GM10248 (cell line): ENCODE results near the gene HBE1.

Experiments
- CTCF ChIA-PET: fragments of 300-600 bp; sonication (Branson Sonifier 250); formaldehyde crosslinking; extraction: SDS; loops from one replicate; lab custom pipeline; 2021; ENCODE audit warnings: antibody characterized with exemption; lab: Yijun Ruan, JAX
- POLR2A ChIA-PET: fragments of 350-650 bp; sonication (Branson Sonifier 250); formaldehyde crosslinking; extraction: SDS; loops from one replicate; lab custom pipeline; 2020; ENCODE audit warnings: antibody characterized with exemption; lab: Yijun Ruan, JAX
- DNase-seq: peaks from one replicate; pipeline ENCODE4 v3.0.0; 2012; ENCODE audit errors: extremely low spot score
- CTCF ChIP-seq: IDR thresholded peaks from 2 replicates; pipeline ENCODE4 v1.5.1; 2012; ENCODE audit warnings: mild to moderate bottlenecking, low read depth; ENCODE audit errors: extremely low read depth, missing control alignments, control extremely low read depth

HBE1 gene

GRCh38 chr11:5241458-5241857, 28.3 kb downstream of the HBE1 start:
- TF ChIP-seq CTCF = no peak
- no peak for DNase-seq
- CTCF ChIA-PET = no interaction called here
- POLR2A ChIA-PET = no interaction called here

DNA sequence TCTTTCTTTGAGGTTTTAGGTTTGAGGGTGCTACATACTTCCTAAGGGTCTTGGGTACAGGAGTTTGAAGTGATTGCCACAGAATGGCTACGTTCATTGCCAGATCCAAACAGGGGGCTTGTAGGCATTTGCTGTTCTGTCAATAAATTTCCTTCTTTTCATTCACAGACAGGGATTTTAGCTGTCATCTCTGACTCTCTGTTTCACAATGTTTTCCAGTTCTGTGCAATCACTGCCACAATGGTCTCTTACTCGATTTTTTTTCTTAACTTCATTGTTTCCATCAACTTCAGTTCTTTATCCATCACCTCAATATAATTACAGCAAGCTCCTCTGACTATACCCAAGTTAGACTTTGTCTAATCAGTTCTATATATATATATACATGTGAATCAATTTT, 29.3 kb downstream of the HBE1 start:
- TF ChIP-seq CTCF = no peak
- ChIA-PET CTCF (interaction anchor here (1.1 kb wide), 1 partner anchor 9 kb away, joined by 3 read pairs; no protein-coding TSS in a partner anchor), POLR2A (interaction anchor here (0.6 kb wide), 1 partner anchor 1316 kb away, joined by 4 read pairs; no protein-coding TSS in a partner anchor)
- DNase-seq = no peak

DNA sequence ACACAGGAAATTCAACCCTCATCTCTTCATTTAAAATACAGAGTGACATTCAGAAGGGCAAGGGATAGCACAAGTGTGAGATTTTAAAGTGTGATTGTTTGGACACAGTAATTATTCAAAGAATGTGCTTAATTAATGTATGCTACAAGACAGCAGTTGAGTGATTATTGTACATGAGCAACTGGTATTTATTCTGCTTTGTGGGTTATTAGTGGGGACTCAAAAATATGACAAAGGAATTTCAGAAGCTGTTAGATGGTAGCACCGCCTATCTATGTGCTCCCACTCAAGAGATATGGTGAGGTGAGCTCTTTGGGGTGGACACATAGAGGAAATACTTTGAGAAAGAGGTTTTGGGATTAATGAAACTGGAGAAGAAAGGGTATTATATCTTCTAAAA, 29.7 kb downstream of the HBE1 start:
- no peak for TF ChIP-seq CTCF
- CTCF ChIA-PET = interaction anchor here (1.1 kb wide), 1 partner anchor 9 kb away, joined by 3 read pairs; no protein-coding TSS in a partner anchor
- POLR2A ChIA-PET = no interaction called here
- DNase-seq = no peak

DNA sequence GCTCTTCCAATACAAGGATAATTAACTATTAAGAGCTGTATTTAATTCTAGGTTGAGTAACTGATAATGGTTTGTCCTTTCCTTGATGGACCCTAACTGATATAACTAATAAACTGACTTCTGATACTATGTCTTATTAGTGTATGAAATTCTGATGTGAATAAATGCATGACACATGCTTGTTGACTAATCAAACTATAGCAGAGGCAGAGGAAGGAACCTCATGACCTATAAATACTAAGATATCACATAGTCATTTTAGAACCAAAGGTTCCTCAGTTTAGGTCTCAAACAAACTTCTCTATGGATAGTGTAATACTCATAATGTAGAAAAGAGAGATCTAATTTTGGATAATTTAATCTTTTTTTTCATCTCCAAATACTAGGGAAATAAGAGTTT, 30.7 kb downstream of the HBE1 start:
- CTCF ChIA-PET = no interaction called here
- DNase-seq = no peak

GRCh38 chr11:5238486-5238885, 31.3 kb downstream of the HBE1 start:
- ChIA-PET CTCF (no interaction called here), POLR2A (no interaction called here)
- TF ChIP-seq CTCF = no peak

More for the DNA sequence above, 30.7 kb downstream of the HBE1 start:
- no peak for TF ChIP-seq CTCF
- POLR2A ChIA-PET = no interaction called here

GRCh38 chr11:5237420-5237819, 32.3 kb downstream of the HBE1 start:
- TF ChIP-seq CTCF = no peak
- no peak for DNase-seq
- CTCF ChIA-PET = no interaction called here
- POLR2A ChIA-PET = no interaction called here

More at GRCh38 chr11:5238486-5238885, 31.3 kb downstream of the HBE1 start:
- DNase-seq = no peak
